SK-N-SH treated with all-trans-retinoic acid at 6 μM for 48 hours (cell line): Measurements from ENCODE around the gene ZEB1.

Experiments
- BACH2 ChIP-seq: fragments of 250-450 bp; sonication (Bioruptor Pico); IDR thresholded peaks from 2 replicates; pipeline ENCODE4 v1.9.0; 2021; ENCODE audit warnings: mild to moderate bottlenecking, borderline replicate concordance
- CREB5 ChIP-seq: fragments of 250-450 bp; sonication (Bioruptor Pico); IDR thresholded peaks from 2 replicates; pipeline ENCODE4 v1.5.1; 2020; ENCODE audit warnings: low read depth, mild to moderate bottlenecking, moderate library complexity
- CSDC2 ChIP-seq: fragments of 250-450 bp; sonication (Bioruptor Pico); IDR thresholded peaks from 2 replicates; pipeline ENCODE4 v1.5.0; 2020; ENCODE audit warnings: mild to moderate bottlenecking, moderate library complexity
- GLIS3 ChIP-seq: fragments of 250-450 bp; sonication (Bioruptor Pico); IDR thresholded peaks from 2 replicates; pipeline ENCODE4 v1.5.0; 2020; ENCODE audit warnings: mild to moderate bottlenecking, moderate library complexity
- ISL1 ChIP-seq: fragments of 250-450 bp; sonication (Bioruptor Pico); IDR thresholded peaks from 2 replicates; pipeline ENCODE4 v2.1.2; 2022; ENCODE audit warnings: mild to moderate bottlenecking, moderate library complexity
- PATZ1 ChIP-seq: fragments of 250-450 bp; sonication (Bioruptor Pico); IDR thresholded peaks from 2 replicates; pipeline ENCODE4 v1.8.0; 2020; ENCODE audit warnings: mild to moderate bottlenecking, moderate library complexity, borderline replicate concordance
- POU6F1 ChIP-seq: fragments of 250-450 bp; sonication (Bioruptor Pico); IDR thresholded peaks from 2 replicates; pipeline ENCODE4 v1.8.0; 2021; ENCODE audit warnings: low read depth, mild to moderate bottlenecking, moderate library complexity, borderline replicate concordance
- TCF4 ChIP-seq: fragments of 250-450 bp; sonication (Bioruptor Pico); IDR thresholded peaks from 2 replicates; pipeline ENCODE4 v1.8.0; 2021; ENCODE audit warnings: mild to moderate bottlenecking, moderate library complexity, borderline replicate concordance
- ZFP30 ChIP-seq: fragments of 450-650 bp; formaldehyde crosslinking; IDR thresholded peaks from 2 replicates; pipeline ENCODE4 v1.5.0; 2022; ENCODE audit warnings: mild to moderate bottlenecking, moderate library complexity
- ZNF565 ChIP-seq: fragments of 450-650 bp; formaldehyde crosslinking; conservative IDR thresholded peaks from 2 replicates; pipeline ENCODE4 v1.5.0; 2020; ENCODE audit warnings: low read depth, mild to moderate bottlenecking, moderate library complexity
- ZNF8 ChIP-seq: fragments of 450-650 bp; formaldehyde crosslinking; IDR thresholded peaks from 2 replicates; pipeline ENCODE4 v1.5.0; 2020; ENCODE audit warnings: mild to moderate bottlenecking, moderate library complexity

GRCh38 chr10:31383810-31384588, 65.0 kb downstream of the ZEB1 start:
- TF ChIP-seq ZNF565 (CRISPR knock-in tag) (no peak), PATZ1 (CRISPR knock-in tag) (no peak), BACH2 (no peak), CREB5 (CRISPR knock-in tag) (no peak), ZNF8 (CRISPR knock-in tag) (no peak), CSDC2 (CRISPR knock-in tag) (no peak), ISL1 (no peak), ZFP30 (no peak), POU6F1 (CRISPR knock-in tag) (no peak), TCF4 (CRISPR knock-in tag) (no peak), GLIS3 (no peak)
